ENCODE results near the gene ITGA7.

DNA sequence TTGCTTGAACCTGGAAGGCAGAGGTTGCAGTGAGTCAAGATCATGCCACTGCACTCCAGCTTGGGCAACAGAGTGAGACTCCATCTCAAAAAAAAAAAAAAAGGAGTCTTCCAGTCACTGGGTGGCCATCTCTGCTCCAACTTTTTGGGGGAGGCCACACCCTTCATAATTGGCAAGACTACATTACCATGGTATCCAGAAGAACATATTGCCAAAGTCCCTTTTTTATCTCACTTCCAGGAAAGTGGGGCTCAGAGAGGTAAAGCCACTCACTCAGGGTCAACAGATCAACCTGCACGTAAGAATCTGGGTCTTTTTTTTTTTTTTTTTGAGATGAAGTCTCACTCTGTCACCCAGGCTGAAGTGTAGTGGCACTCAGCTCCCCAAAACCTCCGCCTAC is 26.2 kb upstream of the ITGA7 start:
- TF ChIP-seq, protein P1, sequence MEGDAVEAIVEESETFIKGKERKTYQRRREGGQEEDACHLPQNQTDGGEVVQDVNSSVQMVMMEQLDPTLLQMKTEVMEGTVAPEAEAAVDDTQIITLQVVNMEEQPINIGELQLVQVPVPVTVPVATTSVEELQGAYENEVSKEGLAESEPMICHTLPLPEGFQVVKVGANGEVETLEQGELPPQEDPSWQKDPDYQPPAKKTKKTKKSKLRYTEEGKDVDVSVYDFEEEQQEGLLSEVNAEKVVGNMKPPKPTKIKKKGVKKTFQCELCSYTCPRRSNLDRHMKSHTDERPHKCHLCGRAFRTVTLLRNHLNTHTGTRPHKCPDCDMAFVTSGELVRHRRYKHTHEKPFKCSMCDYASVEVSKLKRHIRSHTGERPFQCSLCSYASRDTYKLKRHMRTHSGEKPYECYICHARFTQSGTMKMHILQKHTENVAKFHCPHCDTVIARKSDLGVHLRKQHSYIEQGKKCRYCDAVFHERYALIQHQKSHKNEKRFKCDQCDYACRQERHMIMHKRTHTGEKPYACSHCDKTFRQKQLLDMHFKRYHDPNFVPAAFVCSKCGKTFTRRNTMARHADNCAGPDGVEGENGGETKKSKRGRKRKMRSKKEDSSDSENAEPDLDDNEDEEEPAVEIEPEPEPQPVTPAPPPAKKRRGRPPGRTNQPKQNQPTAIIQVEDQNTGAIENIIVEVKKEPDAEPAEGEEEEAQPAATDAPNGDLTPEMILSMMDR (IDR thresholded peaks at IDR 0.05; ENCODE audit: low read depth, low read length, poor library complexity, severe bottlenecking): no peak
- TF ChIP-seq EZH2phosphoT487 (IDR thresholded peaks at IDR 0.05; ENCODE audit: borderline replicate concordance, low read length): no peak
